K562 (cell line): ENCODE measurements around the gene TRIP10. TPM values are rescaled to one million over a fixed set of nuclear protein-coding genes. Genes with fewer than 3 reads are reported as not detected.

Source experiments
- ATAC-seq: fragments of 200-7000 bp; cut with Tn5 transposase; 3 replicates; pipeline ENCODE4 v1.9.1; 2020; ENCODE audit warnings: moderate library complexity
- BruUV-seq: library from RNA; stranded (reverse); fragments of 400-500 nt; replicated peaks from 2 replicates; lab custom pipeline; 2021; lab: Mats Ljungman, UMichigan
- CTCF ChIA-PET: fragments of 300-600 bp; formaldehyde crosslinking; extraction: SDS; loops from one replicate; lab custom pipeline; 2021; ENCODE audit warnings: low intra/inter-chr PET ratio; lab: Yijun Ruan, JAX
- POLR2A ChIA-PET: fragments of 300-600, 350-650 bp; sonication (Branson Sonifier 250); formaldehyde crosslinking; extraction: SDS; loops from one replicate; lab custom pipeline; 2021; ENCODE audit warnings: antibody characterized with exemption, inconsistent platforms; lab: Yijun Ruan, JAX
- DNase-seq, 4 experiments: peaks; one replicate each; pipeline versions ENCODE4 v3.0.0 to v3.0.0-alpha.2; 2011 to 2018; ENCODE audit warnings: low spot score in 3 of 4, mixed read lengths in 3 of 4; ENCODE audit errors: extremely low read depth in 1 of 4
- FAIRE-seq: peaks from 2 replicates; lab custom pipeline; 2011; peaks lifted over from hg19 to GRCh38; lab: Jason Lieb, UNC
- H2AFZ ChIP-seq: 2 replicates; pipeline ENCODE4 v1.6.0; 2011; ENCODE audit warnings: low read depth, low read length, control low read depth, inconsistent platforms
- H3K27ac ChIP-seq: fragments of 200-600 bp; 3 replicates; pipeline ENCODE4 v1.8.0; 2011; ENCODE audit warnings: low read depth, mild to moderate bottlenecking, control low read depth, inconsistent platforms, low read length, moderate library complexity, mixed read lengths; ENCODE audit errors: extremely low read depth
- H3K27me3 ChIP-seq, 2 experiments: fragments of 300-600 bp in 1 of 2; 2 replicates in 1 of 2; 3 replicates in 1 of 2; pipeline versions ENCODE4 v1.6.0 to v1.8.0; 2011; ENCODE audit warnings: inconsistent platforms in 2 of 2, low read length in 2 of 2, mild to moderate bottlenecking in 1 of 2, mixed read lengths in 1 of 2, moderate library complexity in 1 of 2; ENCODE audit not compliant: control insufficient read depth in 2 of 2, insufficient read depth in 2 of 2
- H3K36me3 ChIP-seq: fragments of 300-600 bp; 3 replicates; pipeline ENCODE4 v1.8.0; 2011; ENCODE audit warnings: mild to moderate bottlenecking, low read length, inconsistent platforms; ENCODE audit not compliant: control insufficient read depth, insufficient read depth
- H3K4me1 ChIP-seq, 2 experiments: fragments of 200-600 bp in 1 of 2; replicated peaks in 1 of 2; 2 replicates in 1 of 2; 3 replicates in 1 of 2; pipeline versions ENCODE4 v1.5.1 to v1.8.0; 2011; ENCODE audit warnings: inconsistent platforms in 2 of 2, low read length in 2 of 2, mild to moderate bottlenecking in 1 of 2, mixed read lengths in 1 of 2, moderate library complexity in 1 of 2; ENCODE audit not compliant: control insufficient read depth in 2 of 2, insufficient read depth in 2 of 2
- H3K4me2 ChIP-seq: 2 replicates; pipeline ENCODE4 v1.6.1; 2011; ENCODE audit warnings: low read length, control low read depth, inconsistent platforms, mixed read lengths; ENCODE audit not compliant: insufficient read depth
- H3K4me3 ChIP-seq: fragments of 200-600 bp; sonication (generic), shearing (Covaris generic); 2 replicates; pipeline ENCODE4 v1.5.1; 2016; ENCODE audit warnings: control low read depth, inconsistent platforms
- H3K79me2 ChIP-seq: fragments of 200-600 bp; 3 replicates; pipeline ENCODE4 v1.8.0; 2011; ENCODE audit warnings: low read length, inconsistent platforms; ENCODE audit not compliant: control insufficient read depth, insufficient read depth
- H3K9ac ChIP-seq, 2 experiments: 2 replicates each; pipeline versions ENCODE4 v1.6.0 to v1.6.1; 2011; ENCODE audit warnings: low read depth in 2 of 2, low read length in 2 of 2, control low read depth in 1 of 2, inconsistent platforms in 1 of 2, mild to moderate bottlenecking in 1 of 2, mixed read lengths in 1 of 2; ENCODE audit not compliant: insufficient read depth in 1 of 2
- H3K9me1 ChIP-seq: one replicate; pipeline ENCODE4 v1.6.0; 2011; ENCODE audit warnings: inconsistent platforms, mild to moderate bottlenecking, low read length, moderate library complexity; ENCODE audit not compliant: control insufficient read depth, insufficient read depth
- H3K9me3 ChIP-seq: replicated peaks from 2 replicates; pipeline ENCODE4 v1.5.1; 2011; ENCODE audit warnings: low read depth, low read length, inconsistent platforms; ENCODE audit not compliant: control insufficient read depth, insufficient read depth
- H4K20me1 ChIP-seq: replicated peaks from 2 replicates; pipeline ENCODE4 v1.6.1; 2011; ENCODE audit warnings: low read length, inconsistent platforms, mixed read lengths; ENCODE audit not compliant: control insufficient read depth, insufficient read depth
- CSDE1 ChIP-seq, 2 experiments: fragments of 450-650 bp; IDR thresholded peaks; 2 replicates each; pipeline ENCODE4 v1.6.1; 2016; ENCODE audit warnings: mild to moderate bottlenecking in 1 of 2
- DIDO1 ChIP-seq: fragments of 450-650 bp; IDR thresholded peaks from 2 replicates; pipeline ENCODE4 v1.6.1; 2016; ENCODE audit warnings: low read depth, missing biosample characterization, missing genetic modification characterization
- EGR1 ChIP-seq: fragments of 450-650 bp; conservative IDR thresholded peaks from 2 replicates; pipeline ENCODE4 v1.6.1; 2017; ENCODE audit warnings: mild to moderate bottlenecking
- MTA2 ChIP-seq: fragments of 450-650 bp; IDR thresholded peaks from 2 replicates; pipeline ENCODE4 v1.6.1; 2016; ENCODE audit warnings: low read depth
- PYGO2 ChIP-seq: fragments of 450-650 bp; IDR thresholded peaks from 2 replicates; pipeline ENCODE4 v1.6.1; 2016; ENCODE audit warnings: mild to moderate bottlenecking, missing genetic modification characterization, moderate library complexity, missing compliant biosample characterization
- SPI1 ChIP-seq: IDR thresholded peaks from 2 replicates; pipeline ENCODE4 v1.6.1; 2011; ENCODE audit warnings: low read depth, low read length, control low read depth, borderline replicate concordance
- ZEB2 ChIP-seq: fragments of 450-650 bp; IDR thresholded peaks from 2 replicates; pipeline ENCODE4 v1.6.1; 2016
- ZNF57 ChIP-seq: fragments of 450-650 bp; formaldehyde crosslinking; IDR thresholded peaks from 2 replicates; pipeline ENCODE4 v1.4.0; 2020; ENCODE audit warnings: mild to moderate bottlenecking, moderate library complexity
- ZNF586 ChIP-seq: fragments of 450-650 bp; formaldehyde crosslinking; conservative IDR thresholded peaks from 2 replicates; pipeline ENCODE4 v1.4.0; 2020; ENCODE audit warnings: mild to moderate bottlenecking, moderate library complexity
- WGBS: fragments of 100-300 bp; shearing (Covaris generic); methylation state at CpG from one replicate; pipeline ENCODE4 v1.1.6; 2016; ENCODE audit warnings: low coverage, mixed read lengths; ENCODE audit not compliant: insufficient coverage; ENCODE audit errors: missing lambda C conversion rate; 5-methylcytosine and 5-hydroxymethylcytosine counted together
- in situ Hi-C: fragments of 300-500 bp; cut with MboI; formaldehyde crosslinking; loops from 4 replicates; pipeline ENCODE4 v1.15.0; 2018; ENCODE audit warnings: inconsistent platforms, mixed read lengths
- intact Hi-C: fragments of 100-400 bp; cut with micrococcal nuclease; formaldehyde crosslinking; loops from 2 replicates; pipeline ENCODE4 v1.14.2; 2022
- polyA plus RNA-seq, 8 experiments: library from polyadenylated mRNA; depleted of rRNA in 4 of 8; stranded (reverse) in 5 of 8; unstranded in 3 of 8; fragments of >200 nt; fragmentation: Nextera tagmentation in 2 of 8; fragmentation: Illumina TruSeq in 1 of 8; extraction: Ambion mirVana in 2 of 8; extraction: Trizol in 1 of 8; gene quantifications; 2 replicates each; pipeline versions ENCODE4 v1.2.1 to v1.2.3, GENCODE V29; 2011 to 2014; ENCODE audit warnings: inconsistent platforms in 1 of 8, missing spikeins in 1 of 8
- total RNA-seq, 7 experiments: library from RNA; depleted of rRNA in 6 of 7; stranded (reverse); fragments of >200 nt in 6 of 7; fragmentation: Illumina TruSeq in 2 of 7; extraction: Trizol in 2 of 7; gene quantifications; 2 replicates each; pipeline versions ENCODE4 v1.2.1 to v1.2.3, GENCODE V29; 2011 to 2021; ENCODE audit warnings: low replicate concordance in 1 of 7
- TF ChIP-seq, protein P1 (sequence below), 2 experiments: fragments of 450-650 bp; IDR thresholded peaks; 2 replicates each; pipeline ENCODE4 v1.6.1; 2016; ENCODE audit warnings: mild to moderate bottlenecking in 2 of 2, borderline replicate concordance in 1 of 2, low read depth in 1 of 2, moderate library complexity in 1 of 2
- TF ChIP-seq, protein P2 (sequence below): sonication (generic); formaldehyde crosslinking; IDR thresholded peaks from 2 replicates; pipeline ENCODE4 v1.8.0; 2022; ENCODE audit warnings: mild to moderate bottlenecking, missing genetic modification reagents
- TF ChIP-seq, protein P3 (sequence below): fragments of 450-650 bp; formaldehyde crosslinking; IDR thresholded peaks from 2 replicates; pipeline ENCODE4 v1.4.0; 2020; ENCODE audit warnings: mild to moderate bottlenecking, mixed read lengths

TRIP10 gene
- total and polyA plus RNA-seq, 9 of the 15 experiments (the other 6 are each of a cell fraction or from before 2014, with no cell fraction given) = 1.2 to 66.8 (median 36.1) TPM

DNA sequence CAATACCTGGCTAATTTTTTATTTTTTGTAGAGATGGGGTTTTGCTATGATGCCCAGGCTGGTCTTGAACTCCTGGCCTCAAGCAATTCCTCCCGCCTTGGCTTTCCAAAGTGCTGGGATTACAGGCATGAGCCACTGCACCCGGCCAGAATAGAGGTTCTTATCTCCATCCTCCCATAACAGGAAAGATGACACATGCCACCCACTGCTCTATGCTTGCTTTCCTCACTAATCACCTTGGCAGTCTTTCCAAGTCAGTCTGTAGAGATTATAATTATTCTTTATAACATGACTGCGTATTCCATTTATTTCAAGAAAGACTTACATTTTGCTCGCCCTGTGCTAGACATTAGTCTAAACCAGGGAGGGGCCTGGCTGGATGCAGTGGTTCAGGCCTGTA is 39.7 kb downstream of the TRIP10 start:
- Histone ChIP-seq H3K9me3 (no peaks in the 10 kb centered on the region), H2AFZ (no peak overlapping the region), H3K9me1 (no peaks in the 10 kb centered on the region), H4K20me1 (0 out of 2 replicates have a peak, but pooled peaks cover 3% of the 10 kb centered on the region), H3K79me2 (peaks cover 4% of the 10 kb centered on the region; the same call in 1 of the 3 replicates), H3K4me2 (no peak overlapping the region), H3K4me3 (no peak overlapping the region), H3K36me3 (no peaks in the 10 kb centered on the region), H3K27me3 (no peaks in the 10 kb centered on the region), H3K9ac (no peak overlapping the region), H3K27ac (no peak overlapping the region), H3K4me1 (peaks cover 6 to 14% of the 10 kb centered on the region in 2 experiments; a peak in 3 of 5 replicates)
- no peak for DNase-seq
- ATAC-seq = no peak
- no peak for FAIRE-seq
- 33% methylated on average over 4 of the region's 4 CpGs for WGBS
- in situ Hi-C loops = no loop called here
- POLR2A ChIA-PET = interaction anchor here (0.7 kb wide), 1 partner anchor 812 kb away, joined by 3 read pairs; no protein-coding TSS in a partner anchor
- intact Hi-C loops = no loop called here
- CTCF ChIA-PET = interaction anchor here (0.6 kb wide), 1 partner anchor 71 kb away, joined by 3 read pairs; no protein-coding TSS in a partner anchor
- BruUV-seq = no TSS peak
- TF ChIP-seq, protein P1, sequence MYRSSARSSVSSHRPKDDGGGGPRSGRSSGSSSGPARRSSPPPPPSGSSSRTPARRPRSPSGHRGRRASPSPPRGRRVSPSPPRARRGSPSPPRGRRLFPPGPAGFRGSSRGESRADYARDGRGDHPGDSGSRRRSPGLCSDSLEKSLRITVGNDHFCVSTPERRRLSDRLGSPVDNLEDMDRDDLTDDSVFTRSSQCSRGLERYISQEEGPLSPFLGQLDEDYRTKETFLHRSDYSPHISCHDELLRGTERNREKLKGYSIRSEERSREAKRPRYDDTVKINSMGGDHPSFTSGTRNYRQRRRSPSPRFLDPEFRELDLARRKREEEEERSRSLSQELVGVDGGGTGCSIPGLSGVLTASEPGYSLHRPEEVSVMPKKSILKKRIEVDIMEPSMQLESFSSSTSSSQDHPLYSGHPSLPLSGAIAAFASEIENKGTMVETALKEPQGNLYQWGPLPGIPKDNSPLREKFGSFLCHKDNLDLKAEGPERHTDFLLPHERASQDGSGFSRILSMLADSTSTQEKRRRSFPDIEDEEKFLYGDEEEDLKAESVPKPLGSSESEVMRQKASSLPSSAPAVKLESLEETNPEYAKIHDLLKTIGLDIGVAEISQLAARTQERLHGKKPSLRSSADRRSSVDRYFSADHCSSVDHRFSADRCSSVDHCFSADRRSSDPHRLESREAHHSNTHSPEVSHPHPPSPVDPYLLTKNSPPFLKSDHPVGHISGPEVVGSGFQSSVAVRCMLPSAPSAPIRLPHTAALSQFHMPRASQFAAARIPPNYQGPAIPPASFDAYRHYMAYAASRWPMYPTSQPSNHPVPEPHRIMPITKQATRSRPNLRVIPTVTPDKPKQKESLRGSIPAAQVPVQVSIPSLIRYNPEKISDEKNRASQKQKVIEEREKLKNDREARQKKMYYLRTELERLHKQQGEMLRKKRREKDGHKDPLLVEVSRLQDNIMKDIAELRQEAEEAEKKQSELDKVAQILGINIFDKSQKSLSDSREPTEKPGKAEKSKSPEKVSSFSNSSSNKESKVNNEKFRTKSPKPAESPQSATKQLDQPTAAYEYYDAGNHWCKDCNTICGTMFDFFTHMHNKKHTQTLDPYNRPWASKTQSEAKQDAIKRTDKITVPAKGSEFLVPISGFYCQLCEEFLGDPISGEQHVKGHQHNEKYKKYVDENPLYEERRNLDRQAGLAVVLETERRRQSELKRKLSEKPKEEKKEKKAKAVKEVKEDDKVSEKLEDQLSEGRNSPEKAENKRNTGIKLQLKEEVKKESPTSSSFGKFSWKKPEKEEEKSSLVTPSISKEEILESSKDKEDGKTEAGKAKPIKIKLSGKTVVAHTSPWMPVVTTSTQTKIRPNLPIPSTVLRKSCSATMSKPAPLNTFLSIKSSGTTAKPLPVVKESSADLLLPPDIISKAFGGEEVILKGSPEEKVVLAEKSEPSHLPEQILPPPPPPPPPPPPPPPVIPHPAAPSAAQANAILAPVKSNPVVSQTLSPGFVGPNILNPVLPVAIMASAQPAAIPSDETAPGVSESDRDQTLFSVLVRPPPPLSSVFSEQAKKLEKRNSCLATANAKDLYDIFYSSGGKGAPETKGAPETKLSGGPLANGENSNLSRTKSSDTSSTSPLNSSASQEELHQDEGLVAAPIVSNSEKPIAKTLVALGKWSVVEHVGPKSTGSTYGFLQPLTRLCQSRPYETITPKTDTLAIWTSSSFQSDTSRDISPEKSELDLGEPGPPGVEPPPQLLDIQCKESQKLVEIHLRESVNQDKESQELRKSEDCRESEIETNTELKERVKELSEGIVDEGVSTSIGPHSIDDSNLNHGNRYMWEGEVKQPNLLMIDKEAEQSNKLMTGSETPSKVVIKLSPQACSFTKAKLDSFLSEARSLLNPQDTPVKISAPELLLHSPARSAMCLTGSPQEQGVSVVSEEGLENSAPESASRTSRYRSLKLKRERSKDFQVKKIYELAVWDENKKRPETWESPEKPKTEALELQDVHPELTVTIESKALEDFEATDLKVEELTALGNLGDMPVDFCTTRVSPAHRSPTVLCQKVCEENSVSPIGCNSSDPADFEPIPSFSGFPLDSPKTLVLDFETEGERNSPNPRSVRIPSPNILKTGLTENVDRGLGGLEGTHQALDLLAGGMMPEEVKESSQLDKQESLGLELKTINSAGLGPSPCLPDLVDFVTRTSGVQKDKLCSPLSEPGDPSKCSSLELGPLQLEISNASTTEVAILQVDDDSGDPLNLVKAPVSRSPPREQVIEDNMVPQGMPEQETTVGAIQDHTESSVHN (IDR thresholded peaks at IDR 0.05; ENCODE audit: borderline replicate concordance in 1 of 2, low read depth in 1 of 2) = no peak
- TF ChIP-seq ZEB2 = 0 out of 2 replicates have a peak, but pooled peaks have one; percentile 26
- TF ChIP-seq EGR1 = peak; percentile 64; the same call in 1 of the 2 replicates
- TF ChIP-seq, protein P2, sequence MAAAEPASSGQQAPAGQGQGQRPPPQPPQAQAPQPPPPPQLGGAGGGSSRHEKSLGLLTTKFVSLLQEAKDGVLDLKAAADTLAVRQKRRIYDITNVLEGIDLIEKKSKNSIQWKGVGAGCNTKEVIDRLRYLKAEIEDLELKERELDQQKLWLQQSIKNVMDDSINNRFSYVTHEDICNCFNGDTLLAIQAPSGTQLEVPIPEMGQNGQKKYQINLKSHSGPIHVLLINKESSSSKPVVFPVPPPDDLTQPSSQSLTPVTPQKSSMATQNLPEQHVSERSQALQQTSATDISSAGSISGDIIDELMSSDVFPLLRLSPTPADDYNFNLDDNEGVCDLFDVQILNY = no peak
- no peak for TF ChIP-seq ZNF586 (CRISPR knock-in tag)
- no peak for TF ChIP-seq ZNF57 (CRISPR knock-in tag)
- no peak for TF ChIP-seq PYGO2 (tag)
- no peak for TF ChIP-seq SPI1
- TF ChIP-seq CSDE1 (IDR thresholded peaks at IDR 0.05) = no peak
- TF ChIP-seq, protein P3, sequence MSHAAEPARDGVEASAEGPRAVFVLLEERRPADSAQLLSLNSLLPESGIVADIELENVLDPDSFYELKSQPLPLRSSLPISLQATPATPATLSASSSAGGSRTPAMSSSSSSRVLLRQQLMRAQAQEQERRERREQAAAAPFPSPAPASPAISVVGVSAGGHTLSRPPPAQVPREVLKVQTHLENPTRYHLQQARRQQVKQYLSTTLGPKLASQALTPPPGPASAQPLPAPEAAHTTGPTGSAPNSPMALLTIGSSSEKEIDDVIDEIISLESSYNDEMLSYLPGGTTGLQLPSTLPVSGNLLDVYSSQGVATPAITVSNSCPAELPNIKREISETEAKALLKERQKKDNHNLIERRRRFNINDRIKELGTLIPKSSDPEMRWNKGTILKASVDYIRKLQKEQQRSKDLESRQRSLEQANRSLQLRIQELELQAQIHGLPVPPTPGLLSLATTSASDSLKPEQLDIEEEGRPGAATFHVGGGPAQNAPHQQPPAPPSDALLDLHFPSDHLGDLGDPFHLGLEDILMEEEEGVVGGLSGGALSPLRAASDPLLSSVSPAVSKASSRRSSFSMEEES (CRISPR knock-in tag) = no peak
- TF ChIP-seq DIDO1 (tag) = no peak
- no peak for TF ChIP-seq MTA2
